Naive thymus-derived CD4-positive, alpha-beta T cell (primary cell): ENCODE results near the gene DPPA3. TPM values are rescaled to one million over a fixed set of nuclear protein-coding genes. Genes with fewer than 3 reads are reported as not detected.

ENCODE experiments used
- ATAC-seq: fragments of 150-1000 bp; cut with Tn5 transposase; 2 replicates; pipeline ENCODE4 v1.10.0; 2021; ENCODE audit warnings: mild to moderate bottlenecking, moderate library complexity
- CTCF ChIA-PET: fragments of 350-600 bp; sonication (Branson Sonifier 250); formaldehyde crosslinking; loops from one replicate; lab custom pipeline; 2021; ENCODE audit warnings: antibody characterized with exemption; lab: Charles Lee
- POLR2A ChIA-PET: fragments of 350-600 bp; sonication (Branson Sonifier 250); formaldehyde crosslinking; loops from one replicate; lab custom pipeline; 2021; ENCODE audit warnings: antibody characterized with exemption, inconsistent platforms; lab: Charles Lee
- DNase-seq, 9 donors: peaks; one replicate each; pipeline versions ENCODE4 v3.0.0 to v3.0.0-alpha.2; 2020 to 2022; ENCODE audit warnings: mixed read lengths in 1 of 9
- H3K27ac ChIP-seq: one replicate; pipeline ENCODE4 v1.7.0; 2013; ENCODE audit warnings: mild to moderate bottlenecking, low read depth, low read length, moderate library complexity
- H3K27me3 ChIP-seq, 2 donors: one replicate each; pipeline ENCODE4 v1.7.0; 2013; ENCODE audit warnings: low read length in 2 of 2, mild to moderate bottlenecking in 2 of 2, moderate library complexity in 2 of 2; ENCODE audit not compliant: control insufficient read depth in 2 of 2, insufficient read depth in 2 of 2
- H3K36me3 ChIP-seq, 3 experiments: 1 replicate in 2 of 3; 2 replicates in 1 of 3; pipeline ENCODE4 v1.7.0; 2013; ENCODE audit warnings: low read length in 3 of 3, mild to moderate bottlenecking in 3 of 3, moderate library complexity in 1 of 3; ENCODE audit not compliant: insufficient read depth in 3 of 3, control insufficient read depth in 2 of 3
- H3K4me1 ChIP-seq, 2 donors: one replicate each; pipeline ENCODE4 v1.7.0; 2013; ENCODE audit warnings: low read length in 2 of 2, mild to moderate bottlenecking in 2 of 2, moderate library complexity in 1 of 2; ENCODE audit not compliant: control insufficient read depth in 2 of 2, insufficient read depth in 2 of 2
- H3K4me3 ChIP-seq: 2 replicates; pipeline ENCODE4 v1.7.0; 2013; ENCODE audit warnings: mild to moderate bottlenecking, low read length
- H3K9me3 ChIP-seq, 3 experiments: 1 replicate in 2 of 3; 2 replicates in 1 of 3; pipeline ENCODE4 v1.7.0; 2013; ENCODE audit warnings: low read length in 3 of 3; ENCODE audit not compliant: control insufficient read depth in 2 of 3
- H3K27ac Mint-ChIP-seq, 9 donors: one replicate each; pipeline ENCODE4 v1.8.0; 2020 to 2022; ENCODE audit warnings: mixed read lengths in 9 of 9, mild to moderate bottlenecking in 8 of 9, moderate library complexity in 5 of 9, inconsistent platforms in 2 of 9
- H3K27me3 Mint-ChIP-seq, 5 donors: one replicate each; pipeline ENCODE4 v1.8.0; 2021 to 2022; ENCODE audit warnings: mixed read lengths in 5 of 5, mild to moderate bottlenecking in 1 of 5
- H3K36me3 Mint-ChIP-seq, 5 donors: one replicate each; pipeline ENCODE4 v1.8.0; 2020 to 2022; ENCODE audit warnings: mixed read lengths in 5 of 5, mild to moderate bottlenecking in 3 of 5, inconsistent platforms in 1 of 5
- H3K4me1 Mint-ChIP-seq, 7 donors: one replicate each; pipeline ENCODE4 v1.8.0; 2020 to 2022; ENCODE audit warnings: mixed read lengths in 7 of 7, mild to moderate bottlenecking in 3 of 7, inconsistent platforms in 1 of 7
- H3K4me3 Mint-ChIP-seq, 10 donors: one replicate each; pipeline ENCODE4 v1.8.0; 2020 to 2022; ENCODE audit warnings: mild to moderate bottlenecking in 10 of 10, mixed read lengths in 10 of 10, moderate library complexity in 6 of 10, inconsistent platforms in 2 of 10
- H3K9me3 Mint-ChIP-seq, 11 donors: one replicate each; pipeline ENCODE4 v1.8.0; 2020 to 2022; ENCODE audit warnings: mixed read lengths in 11 of 11, mild to moderate bottlenecking in 4 of 11, inconsistent platforms in 1 of 11, moderate library complexity in 1 of 11
- intact Hi-C, 2 donors: fragments of 100-400 bp; cut with micrococcal nuclease; formaldehyde crosslinking; loops; one replicate each; pipeline ENCODE4 v1.15.1; 2023
- polyA plus RNA-seq, 2 donors: library from polyadenylated mRNA; unstranded; fragments of 300-500 nt; fragmentation: Illumina TruSeq; gene quantifications; one replicate each; pipeline ENCODE4 v1.2.3, GENCODE V29; 2021
- total RNA-seq, 6 experiments: library from RNA in 5 of 6; stranded (reverse) in 5 of 6; gene quantifications; 1 replicate in 5 of 6; 2 replicates in 1 of 6; pipeline ENCODE4 v1.2.3 and lab custom pipeline; 2021 to 2026

DPPA3 gene
- total and polyA plus RNA-seq, 7 experiments from 2014 or later = not detected

DNA sequence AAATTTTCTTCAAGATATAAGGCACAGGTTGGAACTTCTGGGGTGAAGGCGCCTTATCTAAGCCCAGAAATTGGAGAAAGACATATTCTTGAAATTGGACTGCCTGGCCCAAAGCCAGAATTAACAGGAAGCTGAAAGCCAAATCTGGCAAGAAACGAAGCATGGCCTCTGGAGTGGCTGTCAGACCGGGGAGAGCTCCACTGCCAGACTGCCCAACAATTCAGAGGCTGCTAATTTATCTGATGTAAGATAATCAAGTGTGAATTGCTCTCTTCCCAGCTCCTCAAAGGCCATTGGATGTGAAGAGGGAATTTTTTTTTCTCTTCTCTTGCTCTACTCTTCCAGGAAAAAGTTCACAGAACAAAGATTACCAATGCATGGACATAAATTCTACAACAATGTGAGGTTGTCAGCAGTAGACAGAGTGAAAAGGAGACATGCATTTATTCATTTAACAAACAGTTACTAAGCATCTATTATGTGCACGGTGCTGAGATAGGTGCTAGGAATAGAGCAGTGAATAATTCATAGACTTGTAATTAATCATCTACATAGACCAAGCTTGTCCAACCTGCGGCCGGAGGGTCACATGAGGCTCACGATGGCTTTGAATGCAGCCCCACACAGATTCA lies 15.6 kb upstream of the DPPA3 start, which contains the start of gene GDF3:
Gene GDF3, minus strand, starts transcription at position 210 of the 632 bp plus-strand sequence. Its CDS starts 47 bp downstream, at position 163.
- H3K4me3 ChIP-seq = no peak within 1 kb of the TSS
- H3K9me3 ChIP-seq = no peaks in the 10 kb centered on the region
- Mint-ChIP-seq H3K9me3 (no peaks in the 10 kb centered on the region), H3K27ac (peak within 1 kb of the TSS in 1 of 9 donors; percentile 21), H3K36me3 (no peaks in the 10 kb centered on the region), H3K4me1 (peaks cover 0 to 15% (median 12%) of the 10 kb centered on the region in 7 donors), H3K27me3 (peaks cover 0 to 18% (median 13%) of the 10 kb centered on the region in 5 donors), H3K4me3 (peak within 1 kb of the TSS in 4 of 10 donors; percentile 8 to 38 (median 11))
- CTCF ChIA-PET = interaction anchor here (0.6 kb wide), 1 partner anchor 42 kb away, joined by 3 read pairs; no protein-coding TSS in a partner anchor
- POLR2A ChIA-PET = no interaction called here
- no peaks in the 10 kb centered on the region for H3K4me1 ChIP-seq
- ATAC-seq (no peak), DNase-seq (no peak)
- intact Hi-C loops = no loop called here
- H3K27me3 ChIP-seq = no peaks in the 10 kb centered on the region
- H3K27ac ChIP-seq = no peak within 1 kb of the TSS
- H3K36me3 ChIP-seq = no peaks in the 10 kb centered on the region

DNA sequence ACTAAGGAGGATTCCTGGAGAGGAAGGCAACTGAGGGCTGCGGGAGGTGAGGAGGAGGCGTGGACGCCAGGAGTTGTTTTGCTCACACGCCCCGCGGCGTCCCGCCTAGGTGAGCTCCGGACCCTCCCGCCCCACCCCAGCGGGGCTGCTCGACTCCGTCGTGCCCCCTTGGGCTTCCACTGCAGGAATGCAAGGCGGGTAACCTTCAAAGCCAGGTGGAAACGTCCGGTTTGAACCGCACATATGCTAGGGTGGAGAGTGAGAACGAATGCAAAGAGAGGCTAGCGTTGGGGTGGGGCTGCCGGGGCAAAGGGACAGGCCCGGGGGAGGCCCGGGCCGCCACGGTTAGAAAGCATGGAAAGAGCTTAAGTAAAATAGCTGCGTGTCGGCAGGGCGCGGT lies 5.4 kb upstream of the DPPA3 start:
- POLR2A ChIA-PET = interaction anchor here (0.6 kb wide), 1 partner anchor 102 kb away, joined by 3 read pairs; no protein-coding TSS in a partner anchor

DNA sequence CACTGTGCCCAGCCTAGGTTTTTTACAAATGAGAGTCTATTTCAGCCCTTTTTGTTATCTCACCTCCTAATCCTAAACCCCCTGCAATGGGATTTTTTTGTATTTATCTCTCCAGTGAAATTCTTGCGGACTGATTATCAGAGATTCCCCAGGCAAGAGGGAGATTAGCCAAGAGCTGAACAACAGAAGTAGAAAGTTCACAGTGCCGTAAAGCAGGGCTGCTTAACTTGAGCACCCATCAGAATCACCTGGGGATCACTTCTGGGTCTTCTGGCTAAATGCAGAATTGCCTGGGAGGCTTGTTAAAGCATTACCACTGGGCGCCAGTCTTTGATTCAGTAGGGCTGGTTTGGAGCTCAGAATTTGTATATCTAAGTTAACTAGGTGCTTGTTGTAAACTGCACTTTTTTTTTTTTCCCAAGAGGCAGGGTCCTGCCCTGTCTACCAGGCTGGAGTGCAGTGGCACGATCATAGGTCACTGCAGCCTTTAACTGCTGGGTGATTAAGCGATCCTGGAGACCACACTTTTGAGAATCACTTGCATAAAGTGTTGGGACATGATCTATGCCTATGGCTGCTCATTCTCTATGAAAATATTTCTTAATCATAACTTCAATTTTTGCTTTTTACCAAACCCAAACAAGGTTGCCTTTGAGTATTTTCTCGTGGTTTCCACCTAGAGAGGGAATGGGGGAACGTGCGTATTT lies 1.1 kb upstream of the DPPA3 start:
- Mint-ChIP-seq H3K36me3 (no peaks in the 10 kb centered on the region), H3K9me3 (peaks cover 0 to 5% (median 0%) of the 10 kb centered on the region in 11 donors), H3K27me3 (peaks cover 0 to 9% (median 5%) of the 10 kb centered on the region in 5 donors), H3K27ac (no peak overlapping the region), H3K4me3 (no peak overlapping the region), H3K4me1 (no peaks in the 10 kb centered on the region)
- Histone ChIP-seq H3K9me3 (no peaks in the 10 kb centered on the region), H3K27me3 (no peaks in the 10 kb centered on the region), H3K36me3 (no peaks in the 10 kb centered on the region), H3K4me3 (no peak overlapping the region), H3K4me1 (no peaks in the 10 kb centered on the region), H3K27ac (no peak overlapping the region)
- no peak for DNase-seq
- POLR2A ChIA-PET = no interaction called here
- intact Hi-C loops = no loop called here
- CTCF ChIA-PET = no interaction called here
- no peak for ATAC-seq

More for the DNA sequence above, 5.4 kb upstream of the DPPA3 start:
- Histone ChIP-seq H3K27me3 (no peaks in the 10 kb centered on the region), H3K4me3 (no peak overlapping the region), H3K36me3 (no peaks in the 10 kb centered on the region), H3K27ac (no peak overlapping the region), H3K4me1 (no peaks in the 10 kb centered on the region), H3K9me3 (no peaks in the 10 kb centered on the region)
- Mint-ChIP-seq H3K4me1 (no peaks in the 10 kb centered on the region), H3K27me3 (no peaks in the 10 kb centered on the region), H3K27ac (no peak overlapping the region), H3K36me3 (no peaks in the 10 kb centered on the region), H3K4me3 (no peak overlapping the region), H3K9me3 (no peaks in the 10 kb centered on the region)
- CTCF ChIA-PET = no interaction called here
- intact Hi-C loops = no loop called here
- DNase-seq (no peak), ATAC-seq (no peak)

DNA sequence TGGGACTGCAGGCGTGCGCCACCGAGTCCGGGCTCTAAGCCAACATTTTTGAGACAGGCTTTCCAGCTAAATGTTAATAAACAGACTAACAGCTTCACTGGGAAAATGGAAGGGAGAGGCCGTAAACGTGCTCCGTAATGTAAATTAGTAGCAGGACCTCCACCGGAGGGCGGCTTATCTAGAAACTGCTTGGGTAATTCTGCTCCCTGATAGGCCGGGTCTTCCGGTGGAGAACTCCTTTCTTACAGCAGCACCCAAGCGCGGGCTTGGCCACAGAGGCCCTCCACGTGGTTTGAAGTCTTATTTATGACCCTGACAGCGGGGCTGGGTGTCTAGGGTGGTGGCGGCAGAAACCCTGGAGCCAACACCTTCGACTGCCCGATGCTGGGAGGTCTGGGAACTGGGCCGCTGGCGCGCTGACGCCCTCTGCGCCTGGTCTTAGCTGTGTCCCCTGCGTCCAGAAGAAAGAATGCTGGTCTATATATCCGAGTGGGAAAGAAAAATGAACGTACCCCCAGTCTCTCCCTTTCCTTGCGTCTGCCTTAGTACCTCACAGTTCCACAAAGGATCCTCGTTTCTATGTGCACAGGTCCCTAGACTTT lies 1.7 kb downstream of the DPPA3 start:
- peaks cover 0 to 11% (median 6%) of the 10 kb centered on the region in 5 donors for H3K27me3 Mint-ChIP-seq
- Histone ChIP-seq H3K9me3 (no peaks in the 10 kb centered on the region), H3K4me1 (no peaks in the 10 kb centered on the region), H3K36me3 (no peaks in the 10 kb centered on the region), H3K4me3 (no peak overlapping the region), H3K27ac (no peak overlapping the region), H3K27me3 (no peaks in the 10 kb centered on the region)
- H3K27ac Mint-ChIP-seq = no peak overlapping the region
- no peak for DNase-seq
- peaks cover 0 to 5% (median 0%) of the 10 kb centered on the region in 11 donors for H3K9me3 Mint-ChIP-seq
- no peaks in the 10 kb centered on the region for H3K4me1 Mint-ChIP-seq
- ChIA-PET POLR2A (no interaction called here), CTCF (no interaction called here)
- no peaks in the 10 kb centered on the region for H3K36me3 Mint-ChIP-seq
- no peak overlapping the region for H3K4me3 Mint-ChIP-seq
- intact Hi-C loops = no loop called here
- no peak for ATAC-seq

DNA sequence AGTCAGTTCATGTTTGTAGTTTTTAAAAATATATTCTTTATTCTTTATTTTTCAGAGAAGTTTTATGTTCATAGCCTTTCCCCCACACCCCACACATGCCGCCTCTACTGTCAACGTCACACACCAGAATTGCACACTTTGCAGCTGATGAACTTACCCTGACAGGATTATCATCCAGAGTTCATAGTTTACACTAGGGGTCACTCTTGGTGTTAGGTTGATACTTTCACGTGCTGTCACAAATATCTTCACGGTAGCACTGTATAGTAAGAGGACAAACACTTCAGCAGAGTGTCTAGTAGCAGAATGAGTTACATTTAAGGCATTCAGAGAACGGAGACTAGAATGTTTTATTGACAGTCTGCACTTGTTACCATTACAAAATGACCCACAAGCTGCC lies 5.1 kb downstream of the DPPA3 start:
- no peak for ATAC-seq
- H3K4me3 Mint-ChIP-seq = no peak overlapping the region
- H3K27me3 Mint-ChIP-seq = peaks cover 8 to 22% (median 11%) of the 10 kb centered on the region in 5 donors
- Histone ChIP-seq H3K4me1 (no peaks in the 10 kb centered on the region), H3K4me3 (no peak overlapping the region), H3K36me3 (no peaks in the 10 kb centered on the region), H3K27me3 (no peaks in the 10 kb centered on the region), H3K9me3 (no peaks in the 10 kb centered on the region), H3K27ac (no peak overlapping the region)
- peaks cover 0 to 5% (median 0%) of the 10 kb centered on the region in 11 donors for H3K9me3 Mint-ChIP-seq
- H3K27ac Mint-ChIP-seq = no peak overlapping the region
- H3K36me3 Mint-ChIP-seq = no peaks in the 10 kb centered on the region
- ChIA-PET POLR2A (interaction anchor here (0.6 kb wide), 1 partner anchor 264 kb away, joined by 3 read pairs; no protein-coding TSS in a partner anchor), CTCF (no interaction called here)
- no peak for DNase-seq
- H3K4me1 Mint-ChIP-seq = no peaks in the 10 kb centered on the region
- intact Hi-C loops = no loop called here

DNA sequence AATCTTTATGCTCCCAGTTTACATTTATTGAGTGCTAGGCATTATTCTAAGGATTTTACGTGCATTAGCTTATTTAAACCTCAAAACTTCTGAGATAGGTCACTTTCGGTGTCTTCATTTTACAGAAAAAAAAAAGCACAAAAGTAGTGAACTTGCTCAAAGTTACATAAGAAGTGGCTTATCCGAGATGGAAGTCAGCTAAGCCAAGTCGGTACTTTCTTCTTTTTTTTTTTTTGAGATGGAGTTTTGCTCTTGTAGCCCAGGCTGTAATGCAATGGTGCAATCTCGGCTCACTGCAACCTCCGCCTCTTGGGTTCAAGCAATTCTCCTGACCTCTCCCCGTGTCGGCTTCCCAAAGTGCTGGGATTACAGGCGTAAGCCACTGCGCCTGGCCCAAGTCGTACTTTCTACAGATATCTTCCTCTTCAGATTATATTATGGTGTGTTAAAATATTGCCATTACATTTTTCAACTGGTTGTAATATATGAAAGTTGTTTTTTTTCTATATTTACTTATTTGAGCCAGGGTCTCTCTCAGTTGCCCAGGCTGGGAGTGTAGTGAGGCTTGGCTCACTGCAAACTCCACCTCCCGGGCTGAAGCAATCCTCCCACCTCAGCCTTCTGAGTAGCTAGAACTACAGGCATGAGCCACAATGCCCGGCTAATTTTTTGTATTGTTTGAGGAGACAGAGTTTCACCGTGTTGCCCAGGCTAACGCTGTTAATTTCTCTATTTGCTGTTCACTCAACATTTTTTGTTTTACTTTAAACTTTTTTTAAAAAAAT lies 8.9 kb downstream of the DPPA3 start:
- Mint-ChIP-seq H3K4me1 (no peaks in the 10 kb centered on the region), H3K27ac (no peak overlapping the region), H3K9me3 (no peaks in the 10 kb centered on the region), H3K36me3 (no peaks in the 10 kb centered on the region), H3K27me3 (peaks cover 4 to 21% (median 9%) of the 10 kb centered on the region in 5 donors), H3K4me3 (no peak overlapping the region)
- Histone ChIP-seq H3K27ac (no peak overlapping the region), H3K36me3 (no peaks in the 10 kb centered on the region), H3K9me3 (no peaks in the 10 kb centered on the region), H3K4me3 (no peak overlapping the region), H3K4me1 (no peaks in the 10 kb centered on the region), H3K27me3 (no peaks in the 10 kb centered on the region)
- ChIA-PET POLR2A (no interaction called here), CTCF (no interaction called here)
- intact Hi-C loops = no loop called here
- DNase-seq (no peak), ATAC-seq (no peak)
